ENCODE data around the gene ENDOU.

Gene ENDOU

DNA sequence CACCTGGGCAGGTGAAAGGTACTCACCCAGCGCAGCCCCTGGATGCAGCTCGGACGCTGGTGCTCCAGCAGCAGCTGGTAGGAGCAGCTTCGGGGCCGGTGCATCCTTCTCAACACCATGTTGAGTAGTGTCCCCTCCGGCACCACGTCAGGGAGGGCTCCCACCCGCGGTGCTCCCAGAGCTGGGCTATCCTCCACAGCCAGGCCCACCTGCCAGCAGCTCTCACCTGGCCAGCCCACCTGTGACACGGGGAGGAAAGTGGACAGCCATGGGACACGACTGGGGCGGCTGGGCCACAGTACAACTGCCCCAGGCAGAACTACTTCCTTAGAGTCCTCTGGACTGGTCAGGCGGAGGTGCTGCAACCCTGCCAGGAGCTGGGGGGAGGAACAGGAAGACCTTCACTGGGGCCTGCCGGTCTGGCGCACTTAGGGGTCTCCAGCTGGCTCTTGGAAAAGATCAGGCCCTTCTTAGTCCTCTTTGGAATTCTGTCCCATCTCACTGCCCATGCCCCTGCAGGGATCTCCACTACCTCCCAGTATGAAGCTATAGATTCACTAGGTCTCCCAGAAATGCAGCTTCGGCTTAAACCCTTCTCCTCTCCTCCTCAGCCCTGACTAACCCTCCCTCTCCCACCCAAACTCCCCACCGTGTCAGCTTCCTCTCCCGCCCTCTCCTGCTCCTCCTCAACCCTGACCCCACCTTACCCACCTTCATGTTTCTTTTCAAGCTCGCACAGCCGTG lies 32.7 kb upstream of the ENDOU start:
- no peak for DNase-seq (ENCODE audit: low read depth)

DNA sequence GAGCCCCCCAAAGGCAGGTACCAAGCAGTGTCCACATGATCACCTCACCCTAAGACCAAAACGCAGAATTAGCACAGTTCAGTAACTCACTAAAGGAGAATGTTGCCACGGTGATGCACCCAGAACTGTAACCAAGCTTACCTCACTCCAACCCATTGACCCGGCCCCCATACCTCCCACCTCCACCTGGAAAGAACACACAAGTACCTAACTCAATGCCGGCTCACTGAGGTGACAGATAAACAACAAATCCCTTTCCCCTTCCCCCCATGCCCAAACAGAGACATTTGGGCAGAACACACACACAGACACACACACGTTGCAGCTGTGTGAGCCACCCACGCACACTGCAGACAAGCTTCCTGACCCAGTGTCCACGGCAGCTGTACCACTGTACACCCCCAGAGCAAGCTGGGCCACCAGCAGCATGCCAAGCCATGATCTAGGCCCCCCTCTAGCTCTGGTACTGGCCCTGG lies 32.1 kb upstream of the ENDOU start:
- no peak for DNase-seq (ENCODE audit: low read depth)

DNA sequence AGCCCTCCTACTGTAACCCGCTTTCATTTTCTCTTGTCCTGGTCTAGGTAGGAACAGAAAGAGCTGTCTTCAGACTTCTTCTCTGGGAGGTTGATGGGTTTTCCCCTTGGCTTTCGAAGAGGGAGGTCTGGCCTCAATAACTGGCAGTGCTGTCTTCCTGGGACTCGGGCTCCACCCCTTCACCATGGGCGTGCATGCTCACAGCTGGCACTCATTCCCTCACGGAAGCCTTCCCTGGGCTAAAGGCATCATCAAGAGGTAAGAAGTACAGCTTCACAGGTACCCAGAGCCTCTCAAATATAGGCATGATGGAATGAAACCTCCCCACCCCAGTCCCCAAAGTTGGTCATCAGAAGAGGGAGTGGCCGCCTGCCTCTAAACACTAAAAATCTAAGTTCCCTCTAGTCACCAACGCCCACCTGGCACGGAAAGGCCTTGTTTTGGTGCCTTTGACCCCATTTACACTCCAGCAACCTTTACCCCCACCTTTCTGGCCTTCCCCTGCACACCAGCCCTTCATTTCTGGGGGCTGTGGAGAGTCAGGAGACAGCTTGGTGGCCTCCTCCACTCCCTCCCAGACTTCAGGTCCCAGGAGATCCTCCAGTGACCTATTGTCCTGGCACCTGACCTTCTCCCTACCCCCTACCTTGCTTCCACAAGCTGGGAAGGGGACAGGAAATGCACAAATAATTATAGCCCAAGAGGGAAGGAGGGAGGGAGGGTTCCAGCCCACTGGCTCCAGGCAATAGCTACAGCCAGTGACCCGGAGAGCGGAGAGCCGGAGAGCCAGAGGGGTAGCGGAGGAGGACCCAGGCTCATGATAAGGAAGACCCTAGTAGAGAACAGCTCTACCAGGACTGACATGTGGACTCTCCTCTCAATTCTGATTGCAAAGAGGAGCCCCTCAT lies 30.6 kb upstream of the ENDOU start:
- no peak for DNase-seq (ENCODE audit: low read depth)

DNA sequence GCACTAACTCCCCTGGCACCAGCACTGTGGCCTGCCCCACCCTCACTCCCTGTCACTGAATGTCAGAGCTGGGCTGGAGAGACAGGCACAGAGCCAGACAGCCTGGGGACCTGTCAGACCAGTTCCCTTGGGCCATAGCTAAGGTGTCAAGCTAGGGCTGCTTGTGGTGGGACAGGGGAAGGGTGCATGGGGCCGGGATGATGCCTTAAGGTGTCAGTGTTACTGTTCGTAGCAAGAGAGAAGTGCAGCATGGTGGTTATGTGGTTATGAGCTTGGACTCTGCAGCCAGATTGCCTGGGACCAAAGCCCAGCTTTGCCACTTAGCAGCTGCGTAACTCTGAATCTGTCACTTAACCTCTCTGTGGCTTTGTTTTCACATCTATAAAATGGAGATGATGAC lies 29.6 kb upstream of the ENDOU start:
- DNase-seq (ENCODE audit: low read depth), result no peak

DNA sequence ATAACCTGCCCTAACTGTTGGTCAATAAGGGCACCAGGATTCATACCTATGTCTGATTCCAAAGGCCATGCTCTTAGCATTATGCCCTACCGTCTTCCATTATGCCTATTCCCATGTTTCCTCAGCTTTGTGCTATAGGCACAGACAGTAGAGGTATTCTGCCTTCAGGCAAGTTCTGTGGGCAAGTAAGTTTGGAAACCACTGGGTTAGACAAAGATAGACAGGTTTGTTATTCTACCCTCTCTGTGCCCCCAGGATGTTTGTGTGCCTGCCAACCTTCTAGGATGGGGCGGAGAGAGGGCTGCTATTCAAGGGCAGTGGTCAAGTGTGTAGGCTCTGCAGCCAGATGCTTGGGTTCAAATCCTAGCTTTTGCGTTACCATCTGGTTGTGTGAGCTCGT lies 28.8 kb upstream of the ENDOU start:
- DNase-seq (ENCODE audit: low read depth), result no peak

DNA sequence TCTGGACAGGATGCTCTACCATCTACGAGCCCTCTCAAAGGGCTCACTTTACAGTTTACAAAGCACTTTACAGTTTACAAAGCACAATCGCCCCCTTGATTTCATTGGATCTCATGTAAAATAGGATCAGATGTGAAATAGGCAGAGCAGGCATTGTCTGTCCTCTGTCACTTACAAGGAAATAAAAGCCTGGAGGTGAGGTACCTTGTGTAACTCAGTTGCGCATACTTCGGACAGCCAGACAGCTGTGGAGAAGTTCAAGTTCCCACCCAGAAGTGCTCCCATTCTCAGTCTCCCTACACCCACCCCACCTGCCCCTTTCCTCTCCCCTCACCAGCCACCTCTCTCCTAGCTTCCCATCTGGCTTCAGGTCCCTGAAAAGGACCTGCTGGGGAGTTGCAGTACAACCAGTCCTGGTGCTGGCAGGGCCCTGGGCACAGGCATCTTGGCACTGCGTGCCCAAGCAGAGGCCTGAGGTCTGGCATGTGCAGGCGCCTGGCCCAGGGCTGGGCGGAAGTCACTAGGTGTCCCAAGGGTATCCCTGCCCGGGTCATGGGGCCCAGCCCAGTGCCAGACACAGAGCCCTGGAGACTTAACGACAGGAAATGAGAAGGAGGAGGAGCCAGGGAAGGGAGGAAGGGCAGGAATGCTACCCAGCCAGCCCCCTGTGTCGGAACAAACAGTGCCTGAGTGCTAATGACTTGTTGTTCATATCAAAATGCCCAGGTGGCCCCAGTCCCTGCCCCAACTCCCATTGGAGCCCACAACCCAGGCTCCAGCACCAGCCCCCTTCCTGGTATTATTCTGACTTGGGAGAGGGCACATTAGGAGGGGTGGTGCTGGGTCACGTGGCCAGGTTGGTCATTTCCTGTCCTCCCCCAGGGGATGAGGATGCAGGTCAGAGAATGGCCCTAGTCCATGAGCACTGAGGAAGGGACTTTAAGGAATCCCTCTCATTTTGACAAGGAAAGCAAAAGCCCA lies 28.0 kb upstream of the ENDOU start:
- DNase-seq (ENCODE audit: low read depth), result no peak

DNA sequence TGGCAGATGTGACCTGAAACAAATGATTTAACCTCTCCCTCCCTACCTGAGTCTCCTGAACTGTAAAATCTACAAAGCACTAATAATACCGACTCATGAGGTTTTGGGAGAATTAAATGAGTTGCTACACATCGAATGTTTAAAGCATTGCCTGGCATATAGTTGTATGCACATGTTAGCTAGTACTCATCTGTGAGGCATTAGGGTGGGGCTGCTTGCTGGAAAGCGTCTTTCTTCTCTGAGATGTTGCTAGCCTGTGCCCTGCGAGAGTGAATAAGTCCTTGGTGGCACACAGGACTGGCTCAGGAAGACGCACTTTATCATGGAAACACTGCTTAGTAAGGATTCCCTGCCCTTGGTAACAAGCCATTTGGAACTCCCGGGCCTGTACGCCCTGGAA lies 27.3 kb upstream of the ENDOU start:
- DNase-seq (ENCODE audit: low read depth), result no peak

DNA sequence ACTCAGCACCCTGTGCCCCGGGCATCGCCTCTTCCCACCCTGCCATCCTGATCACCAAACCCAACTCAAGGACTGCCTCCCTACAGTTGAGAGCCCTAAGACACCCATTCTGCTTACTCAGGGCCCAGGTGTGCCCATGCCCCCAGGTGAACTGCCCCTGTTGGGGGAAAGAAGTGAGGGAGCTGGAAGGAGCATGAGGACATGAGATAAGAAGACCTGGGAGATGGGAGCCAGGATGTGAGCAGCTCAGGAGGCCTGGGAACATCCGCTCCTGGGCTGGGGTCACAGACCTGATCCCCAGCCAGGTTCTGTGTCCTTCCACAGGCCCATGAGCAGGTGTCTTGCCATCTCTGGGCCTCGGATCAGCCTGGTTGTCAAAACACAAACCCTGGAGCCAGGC lies 26.8 kb upstream of the ENDOU start:
- DNase-seq (ENCODE audit: low read depth), result no peak

DNA sequence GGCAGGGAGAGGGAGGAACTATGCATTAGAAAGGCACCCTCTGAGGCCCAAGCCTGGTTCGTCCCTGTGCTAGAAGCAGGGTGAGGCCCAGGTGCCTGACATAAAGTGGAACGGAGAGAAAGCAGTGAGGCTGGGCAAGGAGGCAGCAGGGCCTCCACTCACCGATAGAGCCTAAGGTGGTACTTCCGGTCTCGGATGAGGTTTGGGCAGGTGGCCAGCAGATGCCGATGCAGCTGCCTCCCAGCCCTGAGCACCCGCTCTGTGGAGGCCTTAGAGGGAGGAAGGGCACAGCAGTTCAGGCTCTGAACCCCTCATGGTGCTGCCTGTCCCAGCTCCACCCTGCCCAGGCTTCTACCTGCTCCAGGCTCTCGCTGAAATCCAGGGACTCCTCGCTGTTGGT lies 26.3 kb upstream of the ENDOU start:
- DNase-seq (ENCODE audit: low read depth), result no peak

DNA sequence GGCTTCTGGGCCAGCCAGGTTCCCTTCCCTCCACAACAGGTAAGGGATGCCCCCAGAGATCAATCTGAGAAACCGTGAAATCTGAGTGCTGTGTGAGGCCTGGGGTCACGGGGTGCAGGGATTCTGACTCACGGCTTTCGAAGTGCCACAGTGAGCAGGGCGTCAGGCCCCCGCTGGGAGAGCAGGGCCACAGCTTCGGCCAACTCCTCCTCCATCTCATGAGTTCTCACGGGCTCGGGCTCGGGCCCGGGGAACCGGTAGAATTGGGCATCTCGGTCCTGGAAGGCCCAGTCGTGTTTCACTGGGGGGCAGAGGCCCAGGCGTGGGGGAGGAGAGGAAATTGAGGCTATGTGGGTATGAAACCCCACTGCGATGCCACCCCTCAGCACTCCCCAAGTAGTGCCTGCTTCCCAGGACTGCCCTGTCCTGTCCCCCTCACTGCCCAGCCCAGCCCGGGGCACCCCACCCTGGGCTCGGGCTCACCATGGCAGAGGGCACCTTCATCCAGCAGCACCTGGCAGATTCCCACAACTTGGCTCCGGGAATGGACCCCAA lies 25.7 kb upstream of the ENDOU start:
- DNase-seq (ENCODE audit: low read depth), result no peak

DNA sequence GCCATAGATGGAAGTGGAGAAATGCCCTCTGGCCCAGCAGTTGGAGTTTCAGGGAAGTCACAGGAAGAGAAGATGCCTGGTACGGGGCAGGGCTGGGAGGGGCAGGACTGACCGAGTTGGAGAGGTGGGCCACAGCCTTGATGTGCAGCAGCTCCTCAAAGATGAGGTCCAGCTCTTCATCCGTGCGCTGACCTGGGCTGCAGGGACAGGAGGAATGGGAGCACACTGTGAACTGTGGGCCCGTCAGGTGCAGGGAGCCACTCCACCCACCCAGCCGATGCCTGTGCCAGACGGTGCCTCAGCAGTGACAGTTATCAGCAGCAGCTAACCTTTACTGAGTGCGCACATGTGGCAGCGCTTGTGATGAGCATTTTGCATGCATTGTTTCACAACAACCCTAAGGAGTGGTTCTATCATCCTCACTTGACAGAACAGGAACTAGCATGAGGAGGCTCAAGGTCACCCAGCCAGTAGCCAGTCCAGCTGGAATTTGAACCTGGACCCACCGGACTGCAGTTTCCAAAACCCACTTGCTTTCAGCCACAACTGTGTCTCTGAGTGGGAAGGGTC lies 25.0 kb upstream of the ENDOU start:
- no peak for DNase-seq (ENCODE audit: low read depth)

DNA sequence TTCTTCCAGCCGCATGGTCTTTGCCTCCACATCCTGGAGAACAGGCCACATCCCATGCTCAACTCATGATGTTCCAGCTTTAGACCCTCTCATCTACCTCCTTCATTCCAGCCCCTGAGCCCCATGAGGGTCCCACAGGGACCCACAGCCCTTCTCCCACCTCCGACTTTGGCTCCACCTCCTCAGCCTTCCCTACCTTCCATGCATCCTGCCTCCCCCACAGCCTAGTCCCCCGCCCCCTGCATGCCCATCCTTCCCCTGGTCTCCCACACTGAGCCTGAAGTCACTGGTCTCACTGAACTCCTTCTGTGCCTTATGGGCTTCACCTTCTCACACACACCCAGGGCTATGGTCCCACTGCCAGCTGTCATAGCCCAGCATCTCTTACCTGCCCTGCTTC lies 23.6 kb upstream of the ENDOU start:
- DNase-seq (ENCODE audit: low read depth), result no peak

DNA sequence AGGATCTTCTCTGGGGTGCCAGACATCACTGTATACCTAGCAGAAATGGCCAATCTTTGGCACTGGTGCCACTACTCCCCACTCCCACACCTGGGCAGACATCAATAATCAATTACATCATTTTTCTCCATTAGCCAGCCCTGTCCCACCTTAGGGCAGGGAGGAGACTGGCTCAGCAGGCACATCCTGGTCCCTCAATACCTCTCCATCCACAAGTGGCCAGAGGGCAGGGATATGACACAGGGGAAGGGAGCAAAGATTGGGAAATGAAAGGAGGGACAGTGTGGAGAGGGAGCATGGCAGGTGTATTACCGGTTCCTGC lies 23.2 kb upstream of the ENDOU start:
- no peak for DNase-seq (ENCODE audit: low read depth)

DNA sequence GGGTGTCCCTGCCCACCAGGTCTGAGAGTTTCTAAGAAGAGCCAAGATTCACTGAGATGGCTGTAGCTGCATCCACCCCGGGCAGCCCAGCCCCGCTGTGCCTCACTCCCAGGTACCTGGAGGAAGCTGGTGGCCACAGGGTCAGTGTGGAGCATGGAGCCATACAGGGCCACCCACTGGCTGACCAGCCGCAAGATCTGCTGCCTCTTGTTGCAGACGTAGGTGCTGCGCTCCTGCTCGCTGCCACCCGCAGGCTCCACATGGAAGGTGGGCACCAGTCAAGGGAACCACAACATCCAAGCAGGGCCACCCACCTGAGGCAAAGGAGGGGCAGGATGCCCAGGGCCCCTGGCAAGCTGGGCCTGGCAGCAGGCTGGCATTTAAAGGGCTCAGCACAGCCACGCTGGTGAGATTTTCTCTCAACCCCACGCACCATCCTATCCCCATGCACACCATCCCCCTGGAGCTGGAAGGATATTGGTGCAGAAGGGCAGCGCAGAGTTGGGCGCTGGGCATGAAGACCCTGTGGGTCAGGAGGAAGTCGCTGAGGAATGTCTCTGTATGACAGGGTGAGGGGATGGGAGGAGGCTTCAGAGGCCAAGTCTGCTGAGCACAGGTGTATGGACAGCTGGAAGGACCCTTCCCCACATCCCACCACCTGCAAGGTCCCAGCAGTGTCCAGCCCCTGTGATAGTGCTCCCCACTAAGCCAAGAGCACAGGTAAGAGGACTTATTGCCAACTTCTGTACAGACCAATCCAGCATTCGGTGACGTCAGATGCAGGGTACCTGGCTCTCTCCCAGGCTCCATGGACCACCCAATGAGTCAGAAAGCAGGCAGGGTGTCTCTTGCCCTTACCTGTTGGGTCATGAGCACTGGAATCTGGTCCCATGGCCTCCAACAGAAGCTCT lies 22.6 kb upstream of the ENDOU start:
- DNase-seq (ENCODE audit: low read depth), result no peak

DNA sequence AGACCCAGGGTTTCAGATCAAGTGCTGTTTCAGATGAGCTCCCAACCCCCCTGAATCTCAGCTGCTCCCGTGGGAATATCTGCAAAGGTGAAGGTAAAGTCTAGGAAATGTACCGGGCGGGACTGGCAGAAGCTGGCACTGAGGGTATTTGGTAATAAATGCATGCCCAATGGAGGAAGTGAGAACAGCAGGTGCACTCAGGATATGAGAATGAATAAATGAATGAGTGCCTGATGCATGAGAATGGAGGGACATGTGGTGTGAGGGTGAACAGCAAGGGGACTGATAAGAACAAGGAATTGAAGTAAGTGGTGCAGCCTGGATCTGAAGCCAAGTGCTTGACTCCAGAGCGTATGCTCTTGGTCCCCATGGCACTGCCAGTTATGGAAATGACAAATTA lies 21.8 kb upstream of the ENDOU start:
- DNase-seq (ENCODE audit: low read depth), result no peak

DNA sequence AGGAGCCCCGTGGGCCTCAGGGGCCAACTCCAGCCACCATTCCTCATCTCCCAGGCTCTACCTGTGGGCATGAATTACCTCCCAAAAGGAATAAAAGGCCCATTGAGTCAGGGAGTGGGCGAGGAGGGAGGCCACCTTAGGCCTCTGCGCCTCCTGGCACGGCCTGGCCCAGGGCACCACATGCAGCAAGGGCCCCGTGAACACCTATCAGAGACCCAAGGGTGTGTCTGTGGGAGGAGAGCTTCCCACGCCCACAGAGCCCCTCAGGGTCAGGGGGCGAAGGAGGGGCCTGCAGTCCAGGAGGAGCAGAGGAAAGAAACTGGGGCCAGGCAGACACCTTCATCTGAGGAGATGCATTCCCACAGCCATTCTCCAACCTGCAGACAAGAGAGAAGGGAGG lies 21.2 kb upstream of the ENDOU start:
- no peak for DNase-seq (ENCODE audit: low read depth)

DNA sequence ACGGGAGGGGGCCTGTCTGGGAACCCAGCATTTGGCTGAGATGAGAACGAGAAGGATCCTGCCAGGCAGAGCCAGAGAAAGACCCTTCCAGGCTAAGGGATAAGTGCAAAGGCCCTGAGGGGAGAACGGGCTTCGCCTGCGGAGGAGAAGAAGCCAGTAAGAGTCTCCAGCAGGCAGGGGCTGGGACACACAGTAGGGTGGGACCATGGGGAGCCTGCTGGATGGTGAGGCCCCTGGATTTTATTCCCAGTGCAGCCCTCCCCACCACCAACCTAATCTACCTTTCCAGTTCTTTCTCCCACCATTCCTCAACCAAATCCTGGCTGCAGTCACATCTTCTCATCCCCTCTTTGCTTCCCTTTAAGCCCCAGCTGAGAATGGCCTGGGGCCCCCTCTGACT lies 20.8 kb upstream of the ENDOU start:
- no peak for DNase-seq (ENCODE audit: low read depth)

DNA sequence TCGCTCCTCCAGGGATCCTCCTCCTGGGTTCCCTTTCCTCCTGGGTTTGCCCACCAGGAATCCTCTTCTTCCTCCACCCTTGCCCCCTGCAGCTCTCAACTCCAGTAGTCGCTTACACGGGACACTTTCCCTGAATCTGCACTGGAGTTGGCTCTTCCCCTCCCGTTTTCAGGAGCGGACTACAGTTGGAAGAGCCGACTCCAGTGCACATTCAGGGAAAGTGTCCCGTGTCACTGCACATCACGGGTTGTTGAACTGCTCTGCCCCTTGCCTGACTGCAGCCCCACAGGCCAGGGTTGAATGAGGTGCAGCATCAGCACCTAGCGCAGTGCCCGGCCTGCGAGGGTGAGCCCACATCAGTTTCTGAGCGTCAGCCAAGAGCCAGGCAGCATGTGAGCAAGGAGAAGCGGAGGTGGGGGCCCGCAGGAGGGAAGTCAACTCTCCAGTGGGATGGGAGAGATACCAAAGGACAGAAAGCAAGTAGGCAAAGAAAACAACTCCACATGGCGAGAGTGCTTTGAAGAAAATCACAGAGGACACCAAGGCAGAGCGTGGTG lies 20.3 kb upstream of the ENDOU start:
- DNase-seq (ENCODE audit: low read depth), result no peak

DNA sequence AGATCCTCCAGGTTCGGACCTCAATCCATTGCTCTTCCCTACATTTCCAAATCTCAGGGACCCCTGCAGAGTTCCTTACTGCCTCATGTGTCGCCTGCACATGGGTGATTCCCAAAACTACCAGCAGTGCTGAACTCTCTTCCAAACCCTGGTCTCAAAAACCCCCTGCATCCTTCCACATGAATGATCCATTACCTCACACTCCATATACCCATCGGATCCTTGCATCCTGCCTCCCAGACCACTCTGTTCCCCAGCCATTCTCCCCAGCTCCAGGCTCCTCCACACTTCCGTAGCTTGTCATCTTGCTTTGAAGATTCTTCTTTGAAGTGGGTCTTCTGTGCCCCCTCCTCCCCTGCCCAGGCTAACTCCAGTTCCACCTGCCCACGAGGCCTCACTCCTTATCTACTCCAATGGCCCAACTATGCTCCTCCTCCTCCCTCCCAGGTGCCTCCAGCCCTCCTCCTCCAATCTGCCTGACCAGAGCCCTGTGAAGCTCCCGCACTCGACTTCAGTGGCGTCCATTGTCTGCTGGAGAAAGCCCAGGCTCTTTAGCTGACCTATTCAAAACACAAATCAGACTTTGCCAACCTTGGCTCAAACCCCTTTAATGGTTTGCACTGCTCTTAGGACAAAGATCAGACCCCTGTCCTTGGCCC lies 19.6 kb upstream of the ENDOU start:
- no peak for DNase-seq (ENCODE audit: low read depth)

Data from activated T-helper 1 cell treated with Interleukin-2 at 50 U/mL for 16 hours (primary cell).